Muscle of back (tissue), 13 donors: Measurements from ENCODE around the gene PPL. TPM values are rescaled to one million over a fixed set of nuclear protein-coding genes. Genes with fewer than 3 reads are reported as not detected.
"Not testable (repeated sequence)": the region's sequence is repeated elsewhere in the genome, so short reads cannot be mapped to it uniquely, and the experiment has no call there.

ENCODE experiments used
- DNase-seq, 3 donors: peaks; one replicate each; pipeline versions ENCODE4 v3.0.0 to v3.0.0-alpha.2; 2013
- long read RNA-seq, 9 donors: transcript quantifications; one replicate each; lab custom pipeline, GENCODE V29; 2026
- polyA plus RNA-seq, 10 donors: library from polyadenylated mRNA; unstranded; fragments of 120-200 nt; gene quantifications; one replicate each; pipeline ENCODE4 v1.2.1, GENCODE V29; 2013; ENCODE audit not compliant: insufficient read length in 10 of 10

Gene PPL, protein sequence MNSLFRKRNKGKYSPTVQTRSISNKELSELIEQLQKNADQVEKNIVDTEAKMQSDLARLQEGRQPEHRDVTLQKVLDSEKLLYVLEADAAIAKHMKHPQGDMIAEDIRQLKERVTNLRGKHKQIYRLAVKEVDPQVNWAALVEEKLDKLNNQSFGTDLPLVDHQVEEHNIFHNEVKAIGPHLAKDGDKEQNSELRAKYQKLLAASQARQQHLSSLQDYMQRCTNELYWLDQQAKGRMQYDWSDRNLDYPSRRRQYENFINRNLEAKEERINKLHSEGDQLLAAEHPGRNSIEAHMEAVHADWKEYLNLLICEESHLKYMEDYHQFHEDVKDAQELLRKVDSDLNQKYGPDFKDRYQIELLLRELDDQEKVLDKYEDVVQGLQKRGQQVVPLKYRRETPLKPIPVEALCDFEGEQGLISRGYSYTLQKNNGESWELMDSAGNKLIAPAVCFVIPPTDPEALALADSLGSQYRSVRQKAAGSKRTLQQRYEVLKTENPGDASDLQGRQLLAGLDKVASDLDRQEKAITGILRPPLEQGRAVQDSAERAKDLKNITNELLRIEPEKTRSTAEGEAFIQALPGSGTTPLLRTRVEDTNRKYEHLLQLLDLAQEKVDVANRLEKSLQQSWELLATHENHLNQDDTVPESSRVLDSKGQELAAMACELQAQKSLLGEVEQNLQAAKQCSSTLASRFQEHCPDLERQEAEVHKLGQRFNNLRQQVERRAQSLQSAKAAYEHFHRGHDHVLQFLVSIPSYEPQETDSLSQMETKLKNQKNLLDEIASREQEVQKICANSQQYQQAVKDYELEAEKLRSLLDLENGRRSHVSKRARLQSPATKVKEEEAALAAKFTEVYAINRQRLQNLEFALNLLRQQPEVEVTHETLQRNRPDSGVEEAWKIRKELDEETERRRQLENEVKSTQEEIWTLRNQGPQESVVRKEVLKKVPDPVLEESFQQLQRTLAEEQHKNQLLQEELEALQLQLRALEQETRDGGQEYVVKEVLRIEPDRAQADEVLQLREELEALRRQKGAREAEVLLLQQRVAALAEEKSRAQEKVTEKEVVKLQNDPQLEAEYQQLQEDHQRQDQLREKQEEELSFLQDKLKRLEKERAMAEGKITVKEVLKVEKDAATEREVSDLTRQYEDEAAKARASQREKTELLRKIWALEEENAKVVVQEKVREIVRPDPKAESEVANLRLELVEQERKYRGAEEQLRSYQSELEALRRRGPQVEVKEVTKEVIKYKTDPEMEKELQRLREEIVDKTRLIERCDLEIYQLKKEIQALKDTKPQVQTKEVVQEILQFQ (N-terminal part only)
- 10 to 100 TPM in 2 of 10 donors, 1 to 10 TPM in 6, under 1 TPM in 2; 0.57 to 20.2 (median 1.2) TPM for polyA plus RNA-seq
- long read RNA-seq, donor 1 = 0 reads
- long read RNA-seq, donor 2 = 0 reads
- long read RNA-seq, donor 3 = 0 reads
- long read RNA-seq, donor 4 = 0 reads
- long read RNA-seq, donor 5 = 0 reads
- long read RNA-seq, donor 6, full-length matches to known transcripts = 1 of 1 reads
- long read RNA-seq, donor 6, partial matches to known transcripts = 0 of 1 reads
- long read RNA-seq, donor 6, other reads (novel, unspliced or antisense) = 0 of 1 reads
- long read RNA-seq, donor 7 = 0 reads
- long read RNA-seq, donor 8, partial matches to known transcripts = 0 of 1 reads
- long read RNA-seq, donor 8, other reads (novel, unspliced or antisense) = 0 of 1 reads
- long read RNA-seq, donor 9 = 0 reads

DNA sequence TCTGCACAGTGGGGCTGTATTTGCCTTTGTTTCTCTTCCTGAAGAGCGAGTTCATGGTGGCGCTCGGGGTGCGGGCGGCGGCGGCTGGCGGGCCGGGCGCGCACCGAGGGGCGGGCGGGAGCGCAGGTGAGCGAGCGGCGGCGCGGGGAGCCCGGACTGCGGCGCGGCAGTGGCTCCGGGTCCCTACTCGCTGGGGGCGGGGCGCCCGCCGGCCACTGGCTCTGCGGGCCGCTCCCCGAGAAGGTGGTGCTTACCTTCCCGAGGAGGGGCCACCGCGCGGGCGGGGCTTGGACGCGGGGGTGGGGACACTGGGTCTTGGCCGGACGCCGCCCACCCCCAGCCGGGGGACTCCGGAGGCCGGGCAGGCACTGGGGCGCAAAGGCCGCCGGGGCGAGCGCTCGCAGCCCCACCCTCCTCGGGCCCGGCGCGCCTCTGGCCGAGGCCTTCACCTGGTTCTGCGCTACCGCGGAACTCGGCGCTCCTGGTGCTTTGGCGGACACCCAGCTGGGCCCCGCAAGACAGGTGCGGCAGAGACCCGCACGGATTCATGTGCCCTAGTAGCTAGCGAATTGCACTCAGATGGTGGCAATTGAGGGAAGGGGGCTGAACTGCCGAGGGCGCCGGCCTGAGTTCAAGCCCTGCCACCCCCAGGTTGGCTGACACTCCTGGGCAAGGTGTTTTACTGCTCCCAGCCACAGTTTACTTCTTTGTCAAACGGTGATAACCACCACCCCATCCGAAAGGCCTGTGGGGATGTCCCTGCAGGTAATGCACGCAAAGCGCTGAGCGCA, at the start of gene PPL:
PPL (minus strand) TSS at position 158 of the 791 bp plus-strand sequence; CDS start at position 55, 103 bp downstream.
- DNase-seq = no peak

DNA sequence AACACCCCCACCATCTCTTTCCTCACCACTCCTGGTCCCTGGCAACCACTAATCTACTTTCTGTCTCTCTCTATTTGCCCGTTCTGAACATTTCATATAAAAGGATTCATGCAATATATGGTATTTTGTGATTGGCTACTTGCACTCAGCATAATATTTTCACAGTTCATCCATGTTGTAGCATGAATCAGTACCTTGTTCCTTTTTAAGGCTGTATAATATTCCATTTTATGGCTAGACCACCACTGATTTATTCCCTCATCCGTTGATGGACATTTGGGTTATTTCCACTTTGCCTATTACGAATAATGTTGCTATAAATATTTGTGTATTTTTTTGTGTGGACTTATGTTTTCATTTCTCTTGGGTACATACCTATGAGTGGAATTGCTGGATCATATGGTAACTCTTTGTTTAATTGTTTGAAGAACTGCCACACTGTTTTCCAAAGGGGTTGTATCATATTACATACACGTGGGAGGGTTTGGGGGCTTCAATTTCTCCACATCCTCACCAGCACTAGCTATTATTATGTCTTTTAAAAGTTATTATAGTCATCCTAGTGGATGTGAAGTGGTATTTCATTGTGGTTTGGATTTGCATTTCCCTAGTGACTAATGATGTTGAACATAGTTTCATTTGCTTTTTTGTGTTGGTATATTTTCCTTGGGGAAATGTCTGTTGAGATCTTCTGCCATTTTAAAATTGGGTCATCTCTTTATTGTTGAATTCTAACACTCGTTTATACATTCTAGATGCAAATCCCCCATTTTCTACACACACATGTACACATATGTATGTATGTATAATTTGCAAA, 47.4 kb upstream of the PPL start:
- DNase-seq = no peak

DNA sequence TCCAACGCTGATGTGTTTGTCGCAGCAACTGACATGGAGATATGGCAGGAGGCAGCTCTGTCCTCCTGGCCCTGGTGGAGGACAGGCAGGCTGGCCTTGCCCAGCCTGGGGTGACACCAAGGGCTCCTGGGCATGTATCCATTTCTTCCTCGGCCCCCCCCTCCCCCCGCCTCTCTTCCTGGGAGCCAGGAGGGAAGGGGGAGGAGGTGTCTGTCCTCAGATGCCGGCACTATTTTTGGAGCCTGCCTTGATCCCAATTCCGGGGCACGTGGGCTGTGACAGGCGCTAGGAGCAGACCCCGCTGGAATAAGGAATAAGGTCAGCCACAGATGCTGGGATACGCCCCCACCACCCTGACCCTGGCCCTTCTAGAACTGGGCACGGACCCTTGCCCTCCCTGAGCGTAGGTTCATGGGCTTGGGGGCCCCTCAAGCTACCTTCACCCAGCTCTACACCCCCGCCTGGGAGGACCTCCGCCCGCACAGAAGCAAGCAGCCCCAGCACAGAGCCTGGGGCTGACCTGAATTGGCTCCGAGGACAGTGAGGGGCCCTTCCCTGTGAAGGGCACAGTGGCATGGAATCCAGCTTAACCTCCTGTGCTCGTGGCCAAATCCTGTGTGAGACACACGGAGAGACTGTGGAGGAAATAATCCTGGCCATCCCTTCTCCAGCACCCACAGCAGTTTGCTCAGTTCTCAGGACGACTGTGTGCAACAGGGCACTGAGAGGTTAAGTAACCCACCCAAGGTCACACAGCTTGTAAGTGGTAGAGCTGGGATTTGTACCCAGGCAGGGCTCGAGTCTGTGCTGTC, 45.3 kb upstream of the PPL start:
- no peak for DNase-seq

DNA sequence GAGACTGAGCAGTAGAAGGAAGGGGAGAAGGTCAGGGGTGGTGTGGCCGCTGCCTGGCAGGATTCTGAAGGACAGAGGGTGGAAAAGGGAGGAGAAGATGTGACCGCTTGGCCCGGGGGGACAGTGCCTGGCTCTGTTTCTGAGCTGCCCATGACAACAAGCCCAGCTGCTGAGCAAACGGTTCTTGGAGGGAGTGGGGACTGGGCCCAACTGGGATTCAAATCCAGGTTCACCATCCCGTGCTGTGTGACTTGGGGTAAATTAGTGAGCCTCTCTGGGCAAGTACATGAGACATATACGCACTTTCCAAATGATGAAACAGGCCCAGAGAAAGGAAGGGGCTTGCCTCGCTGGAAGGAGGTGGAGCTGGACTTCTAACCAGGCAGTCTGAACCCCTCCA, 44.5 kb upstream of the PPL start:
- no peak for DNase-seq

DNA sequence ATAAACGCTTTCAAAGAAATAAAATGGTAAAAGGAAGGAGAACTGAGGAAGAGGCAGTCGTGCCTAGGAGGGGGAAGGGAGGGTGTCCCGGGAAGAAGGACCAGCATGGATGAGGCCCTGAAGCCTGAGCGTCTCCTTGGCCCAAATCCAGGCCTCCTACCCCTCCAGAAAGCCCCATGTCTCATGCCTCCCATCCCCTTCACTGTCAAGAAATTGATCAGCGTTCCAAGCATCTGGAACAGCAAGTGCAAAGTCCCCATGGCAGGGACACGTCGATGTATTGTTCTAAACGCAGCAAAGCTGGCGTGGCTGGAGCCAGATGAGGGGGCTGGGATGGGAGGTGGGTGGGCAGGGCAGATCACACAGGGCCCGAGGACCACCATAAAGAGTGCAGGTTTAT, 43.7 kb upstream of the PPL start:
- no peak for DNase-seq

DNA sequence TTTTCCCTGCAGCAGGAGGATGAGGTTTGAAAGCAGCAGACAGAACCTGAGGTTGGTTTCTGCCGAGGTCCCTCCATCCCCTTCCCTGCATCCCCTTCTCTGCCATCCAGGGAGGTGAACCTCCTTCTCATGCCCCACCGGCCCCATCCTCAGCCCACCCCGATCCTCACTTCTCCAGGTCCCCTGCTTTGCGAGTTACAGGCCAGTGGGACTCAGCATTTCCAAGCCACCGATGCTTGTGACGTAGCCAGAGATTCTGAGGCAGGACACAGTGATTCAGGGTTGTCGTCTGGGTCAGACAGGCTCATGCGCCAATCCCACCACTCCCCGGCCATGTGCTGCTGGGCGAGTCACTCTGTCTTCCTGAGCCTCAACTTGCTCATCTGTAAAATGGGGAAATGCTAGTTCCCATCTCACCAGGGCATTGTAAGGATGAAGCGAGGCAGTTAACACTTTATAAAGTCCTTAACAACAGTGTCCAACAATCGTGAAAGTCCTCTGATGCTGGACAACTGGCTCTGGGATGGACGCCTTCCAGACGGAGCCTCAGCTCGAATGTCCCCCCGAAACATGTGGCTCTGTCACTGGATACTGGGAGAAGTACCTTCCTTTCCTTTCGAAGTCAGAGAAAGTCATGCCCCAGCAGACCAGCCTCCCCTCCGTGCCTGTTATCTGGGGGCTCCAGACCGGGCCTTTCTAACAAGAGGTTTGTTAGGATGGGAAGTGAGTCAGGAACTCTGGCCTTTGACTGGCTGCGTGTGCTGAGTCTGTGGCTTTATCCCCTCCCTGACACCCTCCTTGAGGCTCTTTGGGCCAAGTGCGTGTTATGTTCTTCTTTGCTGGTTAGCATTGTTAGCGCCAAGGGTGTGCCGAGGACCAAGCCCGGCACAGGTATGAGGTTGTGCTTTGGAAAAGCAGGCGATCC, 43.0 kb upstream of the PPL start:
- DNase-seq = no peak

DNA sequence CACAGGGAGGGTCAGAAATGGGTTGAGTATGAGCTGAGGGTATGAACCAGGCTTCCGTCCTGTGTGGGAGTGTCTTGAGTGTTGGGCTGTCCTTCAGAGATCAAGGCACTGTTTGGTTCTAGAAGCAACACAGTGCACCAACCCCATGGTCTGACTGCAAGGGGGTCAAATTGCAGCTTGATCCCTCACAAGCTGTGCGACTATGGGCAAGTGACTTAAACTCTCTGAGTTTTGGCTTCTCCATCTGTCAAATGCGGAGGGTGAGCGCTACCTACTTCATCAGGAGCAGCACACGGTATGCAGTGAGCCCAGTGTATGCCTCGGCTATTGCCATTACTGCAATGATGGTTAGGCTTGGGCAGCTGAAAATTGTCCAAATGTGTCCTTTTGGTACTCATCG, 42.2 kb upstream of the PPL start:
- no peak for DNase-seq

DNA sequence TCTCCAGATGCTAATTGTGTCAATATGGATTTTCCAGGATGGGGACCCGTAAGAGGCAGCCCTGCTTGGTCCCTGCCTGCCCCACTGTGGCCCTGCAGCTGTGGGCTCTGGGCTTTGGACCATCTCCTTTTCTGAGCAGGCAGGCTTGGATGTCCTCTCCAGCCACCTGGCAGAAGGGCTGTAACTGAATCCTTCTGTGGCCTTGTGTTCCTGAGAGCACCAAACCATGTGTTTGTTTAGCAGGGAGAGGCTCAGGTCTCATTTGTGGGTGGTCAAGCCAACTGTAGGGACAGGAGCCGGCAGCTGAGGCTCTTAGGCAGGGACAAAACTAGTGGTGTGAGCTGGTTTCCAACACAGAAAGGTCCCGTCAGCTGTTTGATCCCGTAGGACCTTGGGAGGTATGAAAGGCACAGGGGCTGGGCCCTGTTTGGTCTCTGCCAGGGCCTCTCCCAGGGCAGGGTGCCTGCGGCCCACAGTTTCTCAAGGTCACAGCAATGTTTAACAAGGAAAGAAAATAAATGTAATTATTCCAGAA, 39.7 kb upstream of the PPL start:
- DNase-seq = no peak

DNA sequence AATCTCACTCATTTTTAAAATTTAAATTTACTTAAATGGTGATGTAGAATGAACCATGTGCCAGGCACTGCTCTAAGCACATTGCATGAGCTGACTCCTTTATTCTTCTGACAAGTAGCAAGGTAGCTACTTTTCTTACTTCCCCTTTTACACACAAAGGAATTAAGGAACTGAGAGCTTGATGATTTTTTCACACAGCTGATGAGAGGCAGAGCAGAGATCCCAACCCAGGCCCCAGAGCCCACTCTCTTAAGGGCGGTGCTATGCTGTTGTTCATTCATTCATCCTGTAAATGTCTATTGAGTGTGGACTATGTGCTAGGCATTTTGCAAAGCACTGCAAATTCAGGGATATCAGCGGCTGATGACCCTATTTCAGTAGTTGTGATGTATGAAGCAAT, 39.1 kb upstream of the PPL start:
- no peak for DNase-seq

DNA sequence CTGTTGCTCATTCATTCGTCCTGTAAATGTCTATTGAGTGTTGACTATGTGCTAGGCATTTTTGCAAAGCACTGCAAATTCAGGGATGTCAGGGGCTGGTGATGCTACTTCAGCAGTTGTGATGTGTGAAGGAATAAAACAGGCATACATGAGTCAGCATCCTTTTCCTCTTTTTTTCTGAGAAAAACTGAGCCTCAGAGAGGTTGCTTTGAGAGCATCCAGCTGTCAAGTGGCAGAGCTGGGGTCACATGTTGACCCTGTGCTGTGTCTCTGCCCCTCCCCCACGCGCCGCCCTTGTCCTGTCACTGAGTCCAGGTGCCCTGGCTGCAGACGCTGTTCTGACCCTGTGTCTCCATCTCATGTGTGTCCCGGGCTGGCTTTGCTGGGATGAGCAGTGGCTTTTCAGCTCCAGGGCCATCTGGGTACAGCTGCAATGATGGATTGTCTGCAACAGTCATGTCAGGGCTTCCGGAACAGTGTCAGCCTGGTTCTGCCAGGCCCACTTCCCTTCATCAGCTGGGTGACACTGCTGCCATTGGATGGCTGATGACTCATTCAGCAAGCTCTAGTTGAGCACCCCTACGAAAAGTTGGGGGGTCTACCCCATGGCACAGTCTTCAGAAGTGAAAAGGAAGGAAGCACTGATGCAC, 36.1 kb upstream of the PPL start:
- no peak for DNase-seq

DNA sequence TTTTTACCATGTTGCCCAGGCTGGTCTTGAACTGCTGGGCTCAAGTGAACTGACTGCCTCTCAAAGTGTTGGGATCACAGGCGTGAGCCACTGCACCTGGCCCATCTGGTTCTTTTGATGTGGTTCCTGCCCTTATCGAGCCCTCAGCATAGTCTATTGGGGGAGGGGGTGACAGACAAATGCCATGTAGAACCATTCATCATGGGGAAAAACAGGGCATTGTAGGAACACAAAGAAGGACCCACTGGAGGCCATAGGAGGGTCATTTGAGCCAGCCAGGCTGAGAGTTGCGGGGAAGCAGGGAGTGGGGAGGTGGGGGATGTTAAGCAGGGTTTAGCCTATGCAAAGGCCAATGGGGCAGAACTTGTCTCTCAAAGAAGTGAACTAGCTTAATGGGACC, 33.1 kb upstream of the PPL start:
- no peak for DNase-seq

DNA sequence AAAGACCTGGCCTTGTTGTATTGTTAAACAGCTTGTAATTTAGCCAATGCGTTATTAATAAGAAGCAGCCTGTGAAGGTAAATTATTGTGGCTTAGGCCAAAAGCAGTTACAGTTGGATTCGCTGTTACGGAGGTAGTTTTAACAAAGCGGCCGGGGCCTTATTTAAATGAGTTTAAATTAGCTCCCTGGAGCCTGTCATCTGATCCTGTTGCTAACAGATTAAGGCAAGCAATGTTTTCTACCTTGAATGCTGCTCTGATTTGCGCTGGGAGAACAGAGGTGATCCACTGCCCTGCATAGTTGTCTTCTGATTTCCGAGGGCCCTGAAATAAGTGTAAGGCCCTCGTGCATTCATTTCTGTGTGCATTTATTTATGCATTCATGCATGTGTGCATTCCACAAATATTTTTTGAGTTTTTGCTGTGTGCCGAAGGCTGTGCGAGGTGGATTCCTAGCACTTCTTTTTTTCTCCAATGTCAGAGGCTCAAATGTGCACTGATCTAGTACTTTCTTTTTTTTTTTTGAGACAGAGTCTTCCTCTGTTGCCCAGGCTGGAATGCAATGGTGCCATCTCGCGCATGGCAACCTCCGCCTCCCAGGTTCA, 32.0 kb upstream of the PPL start:
- DNase-seq = no peak

DNA sequence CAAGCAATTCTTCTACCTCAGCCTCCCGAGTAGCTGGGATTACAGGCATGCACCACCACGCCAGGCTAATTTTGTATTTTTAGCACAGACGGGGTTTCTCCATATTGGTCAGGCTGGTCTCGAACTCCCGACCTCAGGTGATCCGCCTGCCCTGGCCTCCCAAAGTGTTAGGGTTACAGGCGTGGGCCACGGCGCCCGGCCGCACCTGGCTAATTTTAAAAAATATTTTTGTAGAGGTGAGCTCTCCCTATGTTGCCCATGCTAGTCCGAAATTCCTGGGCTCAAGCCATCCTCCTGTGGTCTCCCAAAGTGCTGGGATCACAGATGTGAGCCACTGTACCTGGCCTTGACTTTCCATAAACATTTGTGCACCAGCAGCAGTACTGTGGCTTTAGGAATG, 31.3 kb upstream of the PPL start:
- DNase-seq = not testable (repeated sequence)

DNA sequence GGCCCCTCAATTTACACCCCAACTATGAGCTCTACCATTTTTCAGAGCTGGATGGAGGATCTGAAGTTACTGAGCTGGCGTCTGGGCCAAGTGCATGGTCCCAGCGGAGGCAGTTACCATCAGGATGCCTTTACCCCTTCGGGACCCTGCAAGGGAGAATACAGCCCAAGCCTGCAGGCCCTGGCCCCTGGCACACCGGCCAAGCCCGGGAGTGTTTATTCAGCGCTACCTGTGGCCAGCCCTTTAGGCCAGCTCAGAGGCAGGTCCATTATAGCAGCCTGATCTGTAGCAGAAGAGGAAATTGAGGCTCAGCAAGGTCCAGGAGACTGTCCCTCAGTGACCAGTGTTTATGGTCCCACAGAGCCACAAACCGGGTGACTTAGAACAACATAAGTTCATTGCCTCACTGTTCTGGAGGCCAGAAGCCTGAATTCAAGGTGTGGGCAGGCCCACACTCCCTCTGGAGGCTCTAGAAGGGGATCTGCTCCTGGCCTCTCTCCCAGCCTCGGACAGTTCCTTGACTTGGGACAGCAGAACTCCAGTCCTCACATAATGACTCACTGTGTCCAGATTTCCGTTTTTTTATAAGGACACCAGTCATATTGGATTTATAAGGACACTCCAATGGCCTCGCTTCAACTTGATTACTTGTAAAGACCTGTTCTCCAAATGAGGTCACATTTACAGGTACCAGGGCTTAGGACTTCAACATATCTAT, 29.9 kb upstream of the PPL start:
- DNase-seq = no peak

DNA sequence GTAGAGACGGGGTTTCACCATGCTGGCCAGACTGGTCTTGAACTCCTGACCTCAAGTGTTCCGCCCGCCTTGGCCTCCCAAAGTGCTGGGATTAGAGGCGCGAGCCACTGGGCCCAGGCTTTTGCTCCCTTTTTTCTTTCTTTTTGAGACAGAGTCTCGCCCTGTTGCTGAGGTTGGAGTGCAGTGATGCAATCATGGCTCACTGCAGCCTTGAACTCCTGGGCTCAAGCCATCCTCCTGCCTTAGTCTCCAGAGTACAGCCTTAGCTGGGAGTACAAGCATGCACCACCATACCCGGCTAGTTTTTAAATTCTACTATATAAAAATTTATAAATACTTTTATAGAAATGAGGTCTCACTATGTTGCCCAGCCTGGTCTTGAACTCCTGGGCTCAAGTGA, 26.6 kb upstream of the PPL start:
- DNase-seq = not testable (repeated sequence)
